Stimulated activated naive CD4-positive, alpha-beta T cell treated with Interleukin-2 at 50 U/mL for 16 hours (primary cell): ENCODE data around the gene FMNL2.
"Not testable (repeated sequence)": the region's sequence is repeated elsewhere in the genome, so short reads cannot be mapped to it uniquely, and the experiment has no call there.

Experiments used
- DNase-seq: peaks from one replicate; lab custom pipeline; 2025; lab: John Stamatoyannopoulos, UW

Gene FMNL2

DNA sequence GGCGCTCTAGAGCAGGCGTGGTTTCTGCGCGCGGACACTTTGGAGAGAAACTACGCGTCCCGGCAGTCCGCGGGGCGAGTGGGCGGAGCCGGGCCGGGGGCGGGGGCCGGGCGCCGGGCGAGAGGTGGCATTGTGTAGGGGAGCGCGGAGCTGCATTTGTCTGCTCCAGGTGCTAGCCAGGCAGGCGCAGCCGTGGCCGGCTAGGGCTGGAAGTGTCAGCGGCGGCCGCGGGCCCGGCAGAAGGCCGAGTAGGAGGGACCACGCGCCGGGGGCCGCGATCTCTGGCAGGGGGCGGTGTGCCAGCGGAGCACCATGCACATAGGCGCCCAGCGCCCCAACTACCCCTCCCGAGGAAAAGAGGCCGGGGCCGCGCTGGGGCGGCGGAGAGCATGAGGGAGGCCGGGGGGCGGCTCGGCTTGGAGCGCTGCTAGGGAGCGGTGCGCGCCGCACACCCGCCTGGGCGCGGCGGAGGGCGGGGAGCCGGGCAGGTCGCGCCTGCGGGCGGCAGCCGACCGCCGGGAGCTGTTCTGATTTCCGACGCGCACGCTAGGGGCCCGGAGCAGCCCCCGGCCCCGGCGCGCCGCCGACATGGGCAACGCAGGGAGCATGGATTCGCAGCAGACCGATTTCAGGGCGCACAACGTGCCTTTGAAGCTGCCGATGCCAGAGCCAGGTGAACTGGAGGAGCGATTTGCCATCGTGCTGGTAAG, at the start of gene FMNL2:
TSS of gene FMNL2 (plus strand) at position 159 of the 710 bp plus-strand sequence.
- DNase-seq, result peak; percentile 19

DNA sequence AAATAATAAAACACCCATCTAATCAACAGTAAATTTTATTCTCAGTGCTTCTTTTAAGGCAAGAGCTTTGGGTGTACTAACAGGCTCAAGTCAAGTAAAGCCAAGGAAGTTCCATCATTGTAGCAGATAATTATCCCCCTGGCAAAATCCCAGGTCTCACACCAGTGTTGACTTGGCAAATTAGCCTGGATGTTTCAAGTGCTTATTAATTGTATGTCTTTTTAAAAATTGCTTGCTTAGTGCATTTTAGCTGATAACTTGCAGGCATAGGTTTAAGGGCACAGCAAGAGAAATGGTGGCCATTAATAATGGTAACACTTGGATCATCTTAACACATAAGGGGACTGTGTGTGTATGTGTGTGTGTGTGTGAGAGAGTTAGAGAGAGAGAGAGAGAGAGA, 42.0 kb upstream of the FMNL2 start:
- DNase-seq, result no peak

DNA sequence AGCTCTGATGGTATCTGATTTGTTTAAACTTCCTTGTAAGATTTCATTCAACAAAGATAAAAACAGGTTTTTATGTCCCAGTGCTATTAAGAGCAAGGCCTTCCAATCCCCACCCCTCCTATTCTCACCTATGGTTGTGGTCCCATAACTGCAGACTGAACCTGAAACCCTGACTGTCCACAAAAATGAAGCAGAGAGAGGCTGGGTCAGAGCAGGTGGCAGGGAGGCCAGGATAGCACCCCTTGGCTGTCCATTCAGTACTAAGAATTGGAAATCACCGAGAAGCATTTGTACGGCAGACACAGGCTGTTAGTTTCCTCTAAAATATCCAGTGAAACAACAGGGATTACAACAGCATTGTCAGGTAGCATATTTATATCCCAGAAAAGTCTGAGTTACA, 37.3 kb upstream of the FMNL2 start:
- DNase-seq, result no peak

DNA sequence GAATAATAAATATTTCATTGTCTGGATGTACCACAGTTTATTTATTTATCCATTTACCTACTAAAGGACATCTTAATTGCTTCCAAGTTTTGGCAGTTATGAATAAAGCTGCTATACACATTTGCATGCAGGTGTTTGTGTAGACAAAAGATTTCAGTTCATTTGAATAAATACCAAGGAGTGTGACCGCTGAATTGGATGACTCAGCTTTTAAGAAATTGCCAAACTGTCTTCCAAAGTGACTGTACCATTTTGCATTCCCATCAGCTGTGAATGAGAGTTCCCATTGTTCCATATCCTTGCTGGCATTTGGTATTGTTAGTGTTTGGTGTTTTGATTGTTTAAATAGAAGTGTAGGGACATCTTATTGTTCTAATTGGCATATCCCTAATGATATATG, 36.2 kb upstream of the FMNL2 start:
- no peak for DNase-seq

DNA sequence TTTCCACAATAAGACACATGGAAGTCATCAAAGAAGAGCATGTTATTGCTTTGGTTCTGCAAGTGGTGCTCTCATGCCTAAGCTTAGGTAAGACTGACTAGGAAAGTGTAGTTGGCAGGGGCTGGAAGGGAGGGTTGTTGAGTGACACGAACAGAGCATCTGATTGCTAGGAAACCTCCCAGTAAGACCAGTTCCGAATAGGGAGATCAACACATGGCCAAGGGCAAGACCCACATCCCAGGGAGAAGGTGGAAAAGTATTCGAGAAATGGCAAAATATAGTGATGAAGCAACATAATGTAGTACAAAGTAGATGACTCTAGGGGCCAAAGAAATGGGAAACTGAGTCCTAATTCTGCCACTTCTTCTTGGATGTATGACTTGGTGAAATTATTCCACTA, 33.8 kb upstream of the FMNL2 start:
- no peak for DNase-seq

DNA sequence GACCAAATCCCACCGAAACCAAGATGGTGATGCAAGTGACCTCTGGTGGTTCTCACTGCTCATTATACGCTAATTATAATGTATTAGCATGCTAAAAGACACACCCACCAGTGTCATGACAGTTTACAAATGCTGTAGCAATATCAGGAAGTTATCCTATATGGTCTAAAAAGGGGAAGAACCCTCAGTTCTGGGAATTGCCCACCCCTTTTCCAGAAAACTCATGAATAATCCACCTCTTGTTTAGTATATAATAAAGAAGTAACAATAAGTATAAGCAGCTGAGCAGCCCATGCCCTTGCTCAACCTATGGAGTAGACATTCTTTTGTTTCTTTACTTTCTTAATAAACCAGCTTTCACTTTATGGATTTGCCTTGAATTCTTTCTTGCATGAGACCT, 31.0 kb upstream of the FMNL2 start:
- DNase-seq, result no peak

DNA sequence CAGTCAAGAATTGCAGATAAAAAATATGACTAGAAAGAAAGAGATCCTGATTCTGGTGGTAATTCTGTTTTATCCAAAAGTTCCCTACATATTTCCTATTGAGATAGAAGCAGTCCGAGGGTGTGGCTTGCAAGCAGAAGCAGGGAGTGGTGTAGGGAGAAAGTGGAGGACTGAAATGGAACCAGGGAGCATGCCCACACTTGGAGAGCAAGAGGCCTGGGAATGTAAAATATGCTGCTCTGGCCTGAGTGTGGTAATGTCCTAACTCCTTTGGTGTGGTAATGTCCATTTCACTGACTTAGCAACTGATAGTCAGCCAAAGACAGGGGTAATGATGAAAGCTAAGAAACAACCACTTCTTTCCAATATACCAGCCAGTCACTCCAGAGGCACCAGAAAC, 30.1 kb upstream of the FMNL2 start:
- no peak for DNase-seq

DNA sequence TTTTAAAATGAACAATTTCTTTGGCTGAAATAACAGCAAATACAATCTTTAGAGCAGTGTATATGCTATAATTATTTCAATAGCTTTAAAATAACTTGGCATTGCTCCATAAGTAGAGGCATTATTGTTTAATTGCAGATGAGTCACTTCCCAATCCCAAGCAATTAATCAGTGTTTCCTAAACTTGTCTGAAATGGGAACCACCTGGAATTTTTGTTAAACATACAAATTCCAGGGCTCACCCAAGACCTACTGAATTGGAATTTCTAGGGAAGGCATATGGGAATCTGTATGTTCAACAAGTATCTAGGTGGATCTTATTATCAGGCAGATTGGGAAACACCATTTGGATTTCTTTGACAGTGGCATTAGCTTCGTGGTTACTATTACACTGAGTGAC, 27.1 kb upstream of the FMNL2 start:
- DNase-seq, result no peak

DNA sequence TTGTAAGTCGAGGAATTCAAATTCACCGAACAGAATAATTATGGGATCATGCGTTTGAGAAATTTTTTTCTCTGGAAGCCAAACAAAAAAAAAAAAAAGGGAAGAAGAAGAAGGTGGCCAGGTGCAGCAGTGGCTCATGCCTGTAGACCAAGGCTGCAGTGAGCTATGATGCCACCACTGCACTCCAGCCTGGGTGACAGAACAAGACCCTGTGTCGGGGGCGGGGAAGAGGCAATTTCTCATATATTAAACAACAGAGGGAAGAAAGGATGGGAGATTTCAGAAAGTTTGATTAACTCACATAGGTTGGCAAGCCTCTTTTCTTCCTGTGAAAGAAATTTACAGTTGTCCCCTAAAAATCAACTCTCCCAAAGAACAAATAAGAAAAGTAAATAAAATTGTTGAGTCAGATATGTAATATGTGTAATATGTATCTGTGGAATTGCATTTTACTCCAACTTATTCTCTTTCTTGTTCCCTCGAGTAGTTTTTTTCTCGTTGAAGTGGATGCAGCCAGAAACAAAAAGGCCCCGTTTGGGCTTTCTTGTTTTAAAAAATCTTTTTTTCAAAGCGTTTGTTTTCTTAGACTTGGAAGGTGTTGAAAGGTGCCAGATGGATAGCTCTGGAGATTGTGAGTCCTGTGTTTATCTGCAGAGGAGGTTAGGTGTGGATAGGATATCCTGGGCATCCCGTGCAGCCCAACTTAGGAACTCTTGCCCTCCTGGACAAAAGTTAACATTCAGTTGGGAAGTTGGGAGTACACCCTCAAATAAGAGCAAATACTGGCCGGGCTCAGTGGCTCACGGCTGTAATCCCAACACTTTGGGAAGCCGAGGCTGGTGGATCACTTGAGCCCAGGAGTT, 25.4 kb upstream of the FMNL2 start:
- DNase-seq, result no peak

DNA sequence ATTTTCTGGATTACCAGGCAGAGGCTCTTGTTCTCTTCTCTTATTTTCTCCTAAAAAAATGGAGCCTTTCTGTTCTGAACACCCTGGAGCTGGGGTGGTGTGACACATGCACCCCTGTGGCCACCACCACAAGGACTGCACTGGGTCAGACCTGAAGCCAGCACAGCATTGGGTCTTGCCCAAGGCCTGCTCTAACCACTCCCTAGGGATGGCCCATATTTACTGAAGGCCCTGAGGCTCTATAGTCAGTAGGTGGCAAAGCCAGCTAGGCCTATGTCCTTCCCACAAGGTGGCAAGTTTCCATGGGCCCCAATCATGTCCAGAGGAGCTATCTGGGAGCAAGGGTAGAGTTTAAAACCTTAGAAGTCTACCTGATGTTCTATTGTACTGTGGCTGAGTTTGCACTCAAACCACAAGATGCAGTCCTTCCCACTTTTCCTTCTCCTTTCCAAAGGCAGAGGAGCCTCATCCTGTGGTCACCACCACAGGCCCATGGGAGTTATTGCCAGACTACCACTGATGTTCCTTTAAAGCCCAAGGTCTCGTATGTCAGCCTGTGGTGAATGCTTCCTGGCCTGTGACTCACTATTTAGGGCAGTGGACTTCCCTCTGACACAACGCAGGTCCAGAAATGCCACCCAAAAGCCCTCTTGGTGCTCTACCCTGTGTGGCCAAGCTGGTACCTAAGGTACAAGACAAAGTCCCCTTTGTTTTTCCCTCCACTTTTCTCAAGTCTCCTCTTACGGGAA, 15.0 kb upstream of the FMNL2 start:
- DNase-seq, result no peak

DNA sequence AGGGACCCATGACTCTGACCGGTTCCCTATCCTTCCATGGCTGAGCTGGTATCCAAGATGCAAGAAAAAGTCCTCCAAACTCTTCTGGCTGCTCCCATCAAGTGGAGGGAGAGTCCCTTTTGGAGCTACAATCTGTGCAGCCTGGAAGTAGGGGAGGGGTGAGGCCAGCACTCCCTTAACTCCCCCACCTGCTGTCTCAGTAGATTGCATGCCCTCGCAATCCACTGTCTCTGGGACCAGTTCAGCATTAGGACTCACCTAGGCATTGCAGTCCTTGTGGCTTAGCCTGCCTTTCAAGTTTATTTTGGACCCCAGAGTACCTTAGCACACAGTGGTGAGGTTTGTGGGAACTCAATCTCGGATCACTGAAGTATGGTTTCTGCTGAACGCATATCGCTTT, 14.2 kb upstream of the FMNL2 start:
- no peak for DNase-seq

DNA sequence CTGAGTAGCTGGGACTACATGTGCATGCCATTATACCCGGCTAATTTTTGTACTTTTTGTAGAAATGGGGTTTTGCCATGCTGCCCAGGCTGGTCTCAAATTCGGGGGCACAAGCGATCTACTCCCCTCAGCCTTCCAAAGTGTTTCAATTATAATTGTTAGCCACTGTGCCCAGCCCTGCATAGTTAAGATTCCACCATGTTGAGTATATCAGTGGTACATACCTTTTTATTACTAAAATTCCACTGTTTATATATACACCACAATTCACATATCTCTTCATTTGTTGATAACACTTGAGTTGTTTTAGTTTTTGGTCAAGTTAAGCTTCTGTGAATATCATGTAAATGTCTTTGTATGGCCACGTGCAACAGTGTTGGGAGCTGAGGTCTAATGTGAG, 12.8 kb upstream of the FMNL2 start:
- no peak for DNase-seq

DNA sequence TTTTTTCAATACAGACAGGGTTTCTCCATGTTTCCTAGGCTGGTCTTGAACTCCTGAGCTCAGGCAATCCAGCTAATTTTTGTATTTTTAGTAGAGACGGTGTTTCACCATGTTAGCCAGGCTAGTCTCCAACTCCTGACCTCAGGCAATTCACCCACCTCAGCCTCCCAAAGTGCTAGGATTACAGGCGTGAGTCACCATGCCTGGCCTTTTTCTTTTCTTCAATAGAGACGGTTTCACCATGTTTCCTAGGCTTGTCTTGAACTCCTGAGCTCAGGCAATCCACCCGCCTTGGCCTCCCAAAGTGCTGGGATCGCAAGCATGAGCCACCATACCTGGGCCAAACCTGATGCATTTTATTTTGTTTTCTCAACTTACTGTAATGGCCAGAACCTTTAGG, 9.8 kb upstream of the FMNL2 start:
- not testable (repeated sequence) for DNase-seq

DNA sequence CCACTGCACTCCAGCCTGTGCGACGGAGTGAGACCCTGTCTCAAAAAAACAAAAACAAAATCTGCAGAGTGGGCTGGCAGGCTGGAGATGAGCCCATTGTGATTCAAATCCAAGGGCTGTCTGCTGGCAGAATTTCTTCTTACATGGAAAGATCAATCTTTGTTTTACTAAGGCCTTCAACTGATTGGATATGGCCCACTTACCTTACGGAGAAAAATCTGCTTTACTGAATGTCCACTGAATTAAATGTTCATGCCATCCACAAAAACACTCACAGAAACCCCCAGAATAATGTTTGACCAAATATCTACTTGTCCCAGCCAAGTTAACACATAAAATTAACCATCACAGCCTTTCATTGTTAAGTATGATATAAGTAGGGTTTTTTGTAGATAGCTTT, 8.3 kb upstream of the FMNL2 start:
- DNase-seq, result no peak

DNA sequence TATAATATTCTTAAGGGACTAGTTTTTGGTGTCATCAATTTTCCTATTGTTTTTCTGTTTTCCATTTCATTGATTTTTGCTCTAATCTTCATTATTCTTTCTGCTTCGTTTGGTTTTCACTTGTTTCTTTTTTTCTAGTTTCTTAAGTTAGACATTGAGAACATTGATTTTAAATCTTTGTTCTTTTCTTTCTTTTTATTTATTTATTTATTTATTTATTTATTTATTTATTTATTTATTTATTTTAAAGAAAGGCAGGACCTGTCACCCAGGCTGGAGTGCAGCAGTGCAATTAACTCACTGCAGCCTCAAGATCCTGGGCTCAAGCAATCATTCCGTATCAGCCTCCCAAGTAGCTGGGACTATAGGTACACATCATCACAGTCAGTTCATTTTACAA, 7.0 kb upstream of the FMNL2 start:
- DNase-seq, result no peak

DNA sequence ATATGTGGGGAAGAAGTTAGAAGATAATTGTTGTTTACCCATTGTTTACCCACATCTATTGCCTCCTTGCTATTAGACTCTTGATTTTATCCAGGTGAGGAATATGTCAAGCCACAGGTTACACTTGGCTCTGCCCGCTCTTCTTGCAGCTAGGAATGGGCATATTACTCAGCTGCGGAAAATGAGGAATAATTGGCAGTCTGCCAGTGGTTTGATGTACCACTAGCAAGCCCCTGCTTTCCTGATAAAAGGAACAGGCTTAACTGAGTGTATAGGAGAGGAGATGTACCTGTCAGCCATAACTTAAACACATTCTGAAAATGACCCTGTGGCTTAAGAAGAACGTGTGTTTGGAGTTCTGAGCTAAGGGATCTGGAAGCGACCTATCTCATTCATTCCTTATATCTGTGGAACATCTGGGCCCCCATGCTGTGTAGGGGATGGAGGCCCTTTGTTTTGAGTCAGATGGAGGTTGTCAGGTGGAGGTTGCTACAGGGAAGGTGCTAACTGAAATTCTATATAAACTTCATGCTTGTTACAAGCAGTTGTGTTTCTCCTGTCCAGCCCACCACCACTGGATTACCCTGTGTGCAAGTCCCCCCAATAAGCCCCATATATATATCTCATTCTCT, 4.6 kb upstream of the FMNL2 start:
- DNase-seq, result no peak

DNA sequence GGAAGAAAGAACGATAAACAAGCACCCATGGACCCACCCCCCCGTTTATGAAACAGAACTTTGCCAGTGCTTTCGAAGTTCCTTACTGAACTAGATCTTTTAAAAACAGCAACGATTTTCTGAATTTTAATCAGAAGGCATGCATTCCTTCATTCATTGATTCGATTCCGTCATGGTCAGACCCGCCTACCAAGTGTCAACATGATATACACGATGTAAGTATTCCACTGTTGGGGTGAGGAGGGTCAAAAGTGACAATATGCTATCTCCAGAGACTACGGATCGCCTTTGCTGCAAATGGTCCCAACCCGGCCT, 316 bp upstream of the FMNL2 start:
- no peak for DNase-seq

DNA sequence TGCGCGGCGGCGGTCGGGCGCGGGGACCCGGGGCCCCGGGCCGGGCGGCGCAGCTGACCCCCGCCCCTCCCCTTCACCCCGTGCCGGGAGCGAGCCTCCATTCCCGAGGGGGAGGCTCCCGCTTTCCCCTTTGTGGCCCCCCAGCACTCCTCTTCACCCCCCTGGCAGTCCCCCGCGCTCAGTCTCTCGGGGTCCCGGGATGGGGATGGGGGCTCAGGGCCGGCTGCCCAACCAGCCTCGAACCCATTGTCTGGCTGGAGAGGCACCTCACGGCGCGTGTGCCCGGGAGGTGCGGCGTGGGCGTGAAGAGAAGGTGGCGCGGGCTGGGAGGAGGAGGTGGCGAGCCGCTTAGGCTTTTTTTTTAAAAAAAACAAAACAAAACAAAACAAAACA, 748 bp downstream of the FMNL2 start:
- DNase-seq, result no peak

DNA sequence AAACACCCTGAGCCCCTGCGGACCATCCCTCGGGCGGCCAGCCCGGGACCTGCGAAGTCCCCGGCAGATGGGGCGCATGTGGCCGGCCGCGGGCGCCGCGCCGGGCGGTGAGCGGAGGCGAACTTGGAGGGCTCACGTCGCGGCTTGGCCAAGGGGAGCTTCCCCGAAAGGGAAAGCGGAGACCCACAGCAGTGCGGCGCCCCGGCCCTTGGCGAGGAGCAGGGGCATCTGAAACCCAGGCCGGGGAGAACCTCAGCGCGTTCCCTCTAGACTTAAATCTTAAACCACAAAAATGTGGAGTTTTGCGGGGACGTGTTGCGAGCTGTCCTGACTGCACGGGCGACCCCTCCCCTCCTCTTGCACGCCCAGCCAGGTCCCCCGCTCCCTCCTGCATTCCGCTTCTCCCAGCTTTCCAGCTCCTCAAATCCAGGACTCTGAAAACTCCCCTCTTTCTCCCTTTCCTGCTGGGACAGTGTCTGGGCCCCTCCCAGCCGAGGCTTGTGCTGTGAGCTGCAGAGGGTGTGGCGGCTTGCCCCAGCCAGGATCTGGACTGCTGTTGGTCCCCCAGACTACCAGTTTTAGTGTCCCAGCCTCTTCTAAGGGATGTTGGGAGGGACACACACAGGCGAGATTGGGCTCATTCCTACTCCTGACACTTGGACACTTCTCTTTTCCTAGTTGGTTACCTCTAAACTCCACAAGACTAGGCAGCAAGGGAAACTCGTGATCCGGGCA, 1.3 kb downstream of the FMNL2 start:
- DNase-seq, result no peak

DNA sequence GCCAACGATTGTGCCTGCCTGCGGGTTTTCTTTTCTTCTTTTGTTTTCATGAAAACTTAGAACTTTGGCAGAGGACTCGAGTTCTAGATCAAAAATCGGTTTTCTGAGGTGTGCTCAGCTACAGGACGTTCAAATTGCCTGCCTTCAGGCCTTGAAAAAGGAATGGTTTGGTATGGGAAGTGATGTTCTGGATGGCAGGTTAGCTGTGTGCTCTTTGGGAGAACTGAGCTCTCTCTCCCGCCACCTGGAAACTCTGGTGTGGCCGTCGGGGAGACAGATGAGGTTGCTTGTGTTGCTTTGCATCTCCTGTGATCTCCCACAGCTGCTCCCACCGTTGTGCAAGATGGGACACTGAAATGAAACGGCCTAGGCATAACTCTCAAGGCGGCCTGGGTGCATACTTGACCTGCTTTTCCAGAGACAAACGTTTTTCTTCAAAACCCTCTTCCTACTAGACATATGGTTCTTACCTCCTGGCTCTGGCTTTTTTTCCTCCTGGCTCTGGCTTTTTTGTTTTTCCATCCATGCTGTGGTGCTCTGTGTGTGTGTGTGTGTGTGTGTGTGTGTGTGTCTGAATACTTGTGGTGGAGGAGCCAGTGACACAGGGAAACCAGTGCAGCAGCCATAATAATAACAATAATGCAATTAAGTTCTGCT, 2.0 kb downstream of the FMNL2 start:
- DNase-seq, result no peak

DNA sequence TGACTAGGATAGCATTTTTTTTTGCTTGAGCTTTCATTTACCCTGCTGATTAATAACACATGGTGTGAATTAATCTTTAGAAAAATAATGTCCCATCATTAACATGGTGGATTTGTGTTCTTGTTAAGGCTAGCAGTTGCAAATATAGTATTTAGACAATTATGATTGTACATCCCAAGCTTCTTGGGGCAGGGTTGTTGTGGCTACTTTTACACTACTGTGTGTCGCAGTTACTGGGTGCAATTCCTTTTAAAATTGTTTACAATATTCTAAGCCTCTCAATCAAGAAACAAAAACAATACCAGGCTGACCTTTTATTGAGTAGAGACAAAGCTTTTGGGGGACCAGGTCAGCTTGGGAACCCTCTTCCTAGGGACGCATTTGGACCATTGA, 2.5 kb downstream of the FMNL2 start:
- DNase-seq, result no peak
